Activated CD8-positive, alpha-beta memory T cell treated with anti-CD3 and anti-CD28 coated beads, Interleukin-2, amount 50 U/mL, for 4 hours (primary cell): Measurements from ENCODE around the gene SLC34A1.

Experiments
- DNase-seq: peaks from one replicate; pipeline ENCODE4 v3.0.0-alpha.2; 2020

The SLC34A1 gene

DNA sequence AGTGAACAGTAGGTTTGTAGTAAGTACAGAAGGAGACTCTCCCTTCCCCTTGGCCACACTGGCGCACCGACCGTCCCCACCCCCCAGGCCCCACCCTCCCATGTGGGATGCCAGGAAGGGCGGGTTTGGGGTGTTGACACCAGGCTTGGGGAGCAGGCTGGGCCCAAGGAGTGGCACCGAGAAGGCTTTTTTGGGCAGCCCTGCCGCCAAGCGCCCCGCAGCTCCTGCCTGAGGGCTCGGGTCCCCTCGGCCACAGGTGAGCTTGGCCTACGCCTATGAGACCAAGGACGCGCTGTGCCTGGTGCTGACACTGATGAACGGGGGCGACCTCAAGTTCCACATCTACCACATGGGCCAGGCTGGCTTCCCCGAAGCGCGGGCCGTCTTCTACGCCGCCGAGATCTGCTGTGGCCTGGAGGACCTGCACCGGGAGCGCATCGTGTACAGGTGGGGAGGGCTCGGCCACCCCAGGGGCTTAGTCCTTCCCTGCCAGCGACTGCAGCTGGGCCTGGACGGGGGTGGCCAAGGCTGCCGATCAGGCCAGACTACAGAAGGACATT lies 49.5 kb downstream of the SLC34A1 start:
- DNase-seq, result no peak

DNA sequence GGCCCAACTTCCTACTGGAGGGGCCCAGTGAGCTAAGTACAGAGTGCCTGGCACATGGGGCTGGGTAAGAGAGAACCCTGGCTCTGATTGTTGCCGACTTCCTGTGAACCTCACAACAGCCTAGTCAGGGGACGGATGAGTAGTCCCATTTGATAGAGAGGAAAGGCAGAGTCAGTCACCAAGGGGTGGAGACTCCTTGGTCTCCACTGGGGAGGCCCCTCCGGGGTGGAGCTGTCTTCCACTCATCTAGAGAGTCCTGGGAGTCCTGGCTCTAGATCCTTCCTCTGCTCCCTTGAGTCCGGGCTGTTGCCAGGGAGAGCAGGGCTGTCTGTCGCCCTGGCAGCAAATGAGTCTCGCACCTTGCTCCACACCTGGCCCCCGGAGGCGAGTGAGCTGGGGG lies 50.2 kb downstream of the SLC34A1 start:
- peak; percentile 45 for DNase-seq

DNA sequence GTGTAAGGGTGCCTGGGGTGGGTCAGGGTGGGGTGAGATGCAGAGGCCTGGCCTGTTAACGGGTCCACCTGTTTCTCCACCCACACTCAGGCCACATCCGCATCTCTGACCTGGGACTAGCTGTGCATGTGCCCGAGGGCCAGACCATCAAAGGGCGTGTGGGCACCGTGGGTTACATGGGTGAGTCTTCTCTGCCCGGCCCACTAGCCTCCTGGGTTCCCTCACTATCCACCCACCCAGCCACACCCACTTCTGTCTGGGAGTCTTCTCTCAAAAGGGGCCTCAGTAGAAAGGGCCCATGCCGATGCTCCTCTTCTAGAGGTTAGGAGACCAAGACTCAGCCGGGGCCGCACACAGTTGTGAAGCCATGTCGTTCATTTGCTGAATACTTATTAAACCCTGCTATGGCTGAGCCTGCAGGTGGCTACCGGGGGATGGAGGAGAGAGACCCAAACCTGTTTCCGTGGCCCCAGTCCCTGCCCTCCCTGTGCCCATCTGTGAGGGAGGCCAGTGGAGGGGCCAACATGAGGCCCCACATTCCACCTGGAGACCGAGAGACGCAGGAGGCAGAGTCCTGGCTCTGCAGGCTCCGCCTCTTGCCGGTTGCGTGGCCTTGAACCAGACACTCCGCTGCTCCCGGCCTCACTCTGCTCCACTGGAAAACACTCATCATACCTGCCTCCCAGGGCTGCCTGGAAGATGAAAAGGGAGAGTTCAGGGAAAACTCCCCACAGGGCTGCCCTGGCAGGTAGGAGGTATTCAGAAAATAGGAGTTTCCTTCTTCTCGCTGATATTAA lies 50.9 kb downstream of the SLC34A1 start:
- no peak for DNase-seq

DNA sequence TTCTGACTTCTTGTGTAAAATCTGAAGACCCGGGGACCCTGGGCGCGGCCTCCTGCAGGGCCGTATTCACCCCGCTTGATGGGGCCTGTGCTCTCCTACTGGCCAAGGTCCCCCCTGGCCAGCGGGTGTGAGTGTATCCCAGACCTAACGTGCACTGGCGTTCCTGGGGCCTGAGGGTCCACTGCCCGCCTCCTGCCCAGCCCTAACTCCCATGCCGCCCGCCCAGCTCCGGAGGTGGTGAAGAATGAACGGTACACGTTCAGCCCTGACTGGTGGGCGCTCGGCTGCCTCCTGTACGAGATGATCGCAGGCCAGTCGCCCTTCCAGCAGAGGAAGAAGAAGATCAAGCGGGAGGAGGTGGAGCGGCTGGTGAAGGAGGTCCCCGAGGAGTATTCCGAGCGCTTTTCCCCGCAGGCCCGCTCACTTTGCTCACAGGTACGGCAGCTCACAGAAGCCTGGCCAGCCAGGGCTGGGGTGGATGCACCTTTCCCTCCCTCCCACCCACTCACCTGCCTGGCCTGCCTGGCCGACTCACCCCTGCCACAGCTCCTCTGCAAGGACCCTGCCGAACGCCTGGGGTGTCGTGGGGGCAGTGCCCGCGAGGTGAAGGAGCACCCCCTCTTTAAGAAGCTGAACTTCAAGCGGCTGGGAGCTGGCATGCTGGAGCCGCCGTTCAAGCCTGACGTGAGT lies 51.8 kb downstream of the SLC34A1 start:
- no peak for DNase-seq

DNA sequence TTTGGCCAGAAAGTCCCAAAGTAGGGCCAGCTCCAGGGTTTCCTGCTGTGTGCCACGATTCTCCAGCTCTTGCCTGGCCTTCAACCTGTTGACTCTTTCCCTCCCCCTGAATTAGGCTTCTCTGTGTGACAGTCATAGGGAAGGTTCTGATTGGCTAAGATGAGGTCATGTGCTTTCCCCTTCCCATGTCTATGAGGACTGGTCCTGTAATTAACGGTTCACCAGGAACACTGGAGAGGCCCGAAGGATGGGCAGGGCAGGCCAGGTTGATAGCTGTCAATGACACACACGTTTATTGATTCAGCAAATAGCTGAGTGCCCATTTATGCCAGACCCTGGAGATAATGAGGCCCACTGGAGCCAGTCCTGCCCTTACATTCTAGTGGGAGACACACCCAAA lies 53.4 kb downstream of the SLC34A1 start:
- no peak for DNase-seq

DNA sequence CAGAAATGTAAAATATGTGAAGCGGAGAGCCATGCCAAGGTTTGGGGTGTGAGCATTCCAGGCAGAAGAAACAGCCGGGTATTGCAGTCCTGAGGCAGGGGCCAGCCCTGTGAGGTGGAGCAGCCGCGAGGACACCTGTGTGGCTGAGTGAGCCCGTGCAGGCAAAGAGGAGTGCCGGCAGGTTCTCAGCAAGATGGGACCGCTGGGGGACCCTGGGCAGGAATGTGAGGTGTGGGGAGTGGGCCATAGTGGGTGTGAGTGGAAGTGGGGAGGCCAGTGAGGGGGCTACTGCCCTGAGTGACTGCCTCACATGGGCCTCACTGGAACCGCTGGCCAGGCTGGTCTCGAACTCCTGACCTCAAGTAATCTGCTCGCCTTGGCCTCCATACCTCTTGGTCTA lies 54.2 kb downstream of the SLC34A1 start:
- DNase-seq, result no peak

DNA sequence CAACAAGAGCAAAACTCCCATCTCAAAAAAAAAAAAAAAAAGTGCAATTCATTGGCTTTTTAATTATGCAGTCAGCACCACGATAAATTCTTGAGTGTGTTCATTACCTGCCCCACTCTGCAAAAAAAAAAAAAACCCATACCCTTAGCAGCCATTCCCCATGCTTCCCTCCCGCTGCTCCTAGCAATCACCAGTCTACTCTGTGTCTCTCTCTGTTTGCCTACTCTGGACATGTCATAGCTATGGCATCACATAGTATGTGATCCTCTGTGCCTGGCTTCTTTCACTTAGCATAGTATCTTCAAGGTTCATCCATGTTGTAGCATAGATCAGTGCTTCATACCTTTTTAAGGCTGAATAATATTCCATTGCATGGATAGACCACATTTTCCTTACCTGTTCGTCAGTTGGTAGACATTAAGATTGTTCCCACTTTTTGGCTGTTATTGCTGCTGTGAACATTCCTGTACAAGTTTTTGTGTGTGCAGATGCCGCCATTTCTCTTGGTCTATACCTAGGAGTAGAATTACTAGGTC lies 55.4 kb downstream of the SLC34A1 start:
- no peak for DNase-seq

DNA sequence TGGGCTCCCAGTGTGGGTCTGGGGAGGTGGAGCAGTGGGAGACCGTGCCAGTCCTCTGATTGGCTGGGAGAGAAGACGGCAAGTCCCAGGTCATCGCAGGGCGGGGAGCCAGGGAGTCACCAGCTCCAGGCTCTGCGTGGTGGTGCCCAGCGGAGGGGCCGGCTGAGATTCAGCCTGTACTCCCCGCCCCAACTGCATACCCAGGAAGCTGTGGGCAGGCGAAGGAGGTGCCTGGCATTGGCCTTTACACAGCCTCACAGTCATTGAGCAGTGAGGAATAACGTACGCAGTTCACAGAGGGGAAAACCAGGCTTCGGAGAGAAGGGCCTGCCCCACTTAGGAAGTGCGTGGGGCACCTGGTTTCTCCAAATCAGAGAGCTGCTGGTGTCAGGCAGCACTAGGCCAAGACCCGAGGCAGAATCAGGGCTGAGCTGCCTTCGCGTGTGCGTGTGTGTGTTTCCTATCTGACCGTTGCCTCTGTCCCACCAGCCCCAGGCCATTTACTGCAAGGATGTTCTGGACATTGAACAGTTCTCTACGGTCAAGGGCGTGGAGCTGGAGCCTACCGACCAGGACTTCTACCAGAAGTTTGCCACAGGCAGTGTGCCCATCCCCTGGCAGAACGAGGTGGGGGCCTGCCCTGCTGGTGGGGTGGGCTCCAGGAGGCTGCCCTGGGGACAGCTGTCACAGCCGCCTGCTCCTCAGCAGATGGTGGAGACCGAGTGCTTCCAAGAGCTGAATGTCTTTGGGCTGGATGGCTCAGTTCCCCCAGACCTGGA lies 56.2 kb downstream of the SLC34A1 start:
- no peak for DNase-seq

DNA sequence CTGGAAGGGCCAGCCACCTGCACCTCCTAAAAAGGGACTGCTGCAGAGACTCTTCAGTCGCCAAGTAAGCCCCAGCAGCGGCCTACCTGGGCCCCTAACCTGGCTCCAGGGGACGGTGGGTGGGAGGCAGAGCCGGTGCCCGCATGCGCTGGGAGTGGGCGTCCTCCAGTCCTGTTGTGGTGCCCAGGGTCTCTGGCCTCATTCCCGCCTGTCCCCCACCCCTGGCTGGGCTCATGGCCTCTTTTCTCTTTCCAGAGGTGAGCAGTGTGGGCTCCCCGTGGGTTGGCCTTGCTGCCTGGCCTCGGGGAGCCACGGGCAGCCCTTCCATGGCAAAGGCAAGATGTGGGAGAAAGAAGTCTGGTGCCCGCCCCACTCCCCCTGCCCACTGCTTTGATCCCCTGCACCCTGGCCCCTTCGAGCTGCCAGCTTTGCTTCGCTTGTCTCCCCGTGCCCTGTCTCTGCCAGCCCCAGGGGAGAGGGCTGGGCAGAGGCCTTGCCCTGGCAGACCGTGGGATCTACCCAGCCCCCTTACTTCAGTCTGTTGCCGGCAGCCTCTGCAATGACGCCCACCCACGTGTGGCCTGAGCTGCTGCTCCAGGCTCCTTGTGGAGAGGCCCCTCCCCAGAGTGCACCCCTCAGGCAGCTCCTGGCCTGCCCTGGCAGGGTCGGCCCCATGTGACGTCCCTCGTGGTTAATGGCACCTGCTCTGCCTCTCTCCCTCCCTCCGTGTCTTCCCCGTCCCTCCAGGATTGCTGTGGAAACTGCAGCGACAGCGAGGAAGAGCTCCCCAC lies 57.0 kb downstream of the SLC34A1 start:
- DNase-seq, result no peak

DNA sequence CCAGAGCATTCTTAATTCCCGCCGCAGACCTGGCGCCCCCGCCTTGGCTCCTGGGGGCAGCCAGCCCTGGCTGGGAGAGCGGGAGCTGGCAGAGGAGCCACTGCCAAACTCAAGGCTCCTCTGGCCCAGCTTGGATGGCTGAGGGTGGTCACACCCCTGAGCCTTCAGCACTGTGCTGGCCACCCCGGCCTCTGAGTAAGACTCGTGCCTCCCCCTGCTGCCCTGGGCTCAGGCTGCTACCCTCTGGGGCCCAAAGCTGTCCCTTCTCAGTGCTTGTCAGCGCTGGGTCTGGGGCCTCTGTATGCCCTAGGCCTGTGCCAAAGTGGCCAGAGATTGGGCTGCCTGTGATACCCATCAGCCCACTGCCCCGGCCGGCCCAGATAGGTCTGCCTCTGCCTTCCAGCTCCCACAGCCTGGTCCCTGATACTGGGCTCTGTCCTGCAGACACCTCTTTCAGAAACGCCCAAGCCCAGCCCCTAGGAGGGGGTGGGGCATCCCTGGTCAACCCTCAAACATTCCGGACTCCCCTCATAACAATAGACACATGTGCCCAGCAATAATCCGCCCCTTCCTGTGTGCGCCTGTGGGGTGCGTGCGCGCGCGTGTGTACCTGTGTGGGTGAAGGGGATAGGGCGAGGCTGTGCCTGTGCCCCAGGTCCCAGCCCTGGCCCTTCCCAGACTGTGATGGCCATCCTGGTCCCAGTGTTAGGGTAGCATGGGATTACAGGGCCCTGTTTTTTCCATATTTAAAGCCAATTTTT lies 58.0 kb downstream of the SLC34A1 start:
- DNase-seq, result no peak

DNA sequence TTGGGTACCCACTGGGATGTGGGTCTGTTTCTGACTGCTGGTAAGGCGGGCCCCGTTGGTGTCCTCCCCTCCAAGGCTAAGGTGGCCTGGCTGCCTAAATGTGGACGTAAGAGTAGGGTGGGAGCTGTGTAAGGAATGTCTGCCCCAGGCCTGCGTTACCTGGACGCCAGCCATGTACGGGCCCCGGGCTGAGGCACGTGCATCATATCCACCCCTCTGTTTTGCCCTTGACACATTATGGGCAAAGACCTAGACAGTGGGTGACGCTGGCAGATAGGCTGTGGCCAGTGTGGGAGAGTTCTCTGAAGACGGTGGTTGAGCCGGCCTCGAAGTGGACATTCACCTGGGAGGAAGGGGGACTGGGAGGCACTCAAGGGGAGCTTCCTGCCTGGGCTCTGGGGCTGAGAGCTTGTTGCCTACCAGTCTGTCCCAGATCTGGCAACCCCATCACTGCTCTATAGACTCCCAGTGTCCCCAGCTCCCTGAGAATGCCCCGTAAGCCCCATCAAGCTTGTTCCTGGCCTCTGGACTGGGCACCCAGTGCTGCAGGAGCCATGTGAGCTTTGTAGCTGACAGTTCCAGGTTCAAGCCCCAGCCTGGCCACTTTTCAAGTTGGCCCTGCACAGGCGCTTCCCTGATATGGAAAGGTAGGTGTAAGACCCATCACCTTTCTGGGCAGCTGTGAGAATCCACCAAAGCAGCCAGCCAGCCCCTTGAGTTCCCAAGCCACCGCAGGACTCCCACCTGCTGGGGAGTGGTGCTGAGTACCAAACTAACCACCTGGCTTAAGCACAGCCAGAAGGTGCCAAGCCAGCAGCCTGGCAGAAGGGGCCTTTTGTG lies 59.1 kb downstream of the SLC34A1 start:
- DNase-seq, result no peak

DNA sequence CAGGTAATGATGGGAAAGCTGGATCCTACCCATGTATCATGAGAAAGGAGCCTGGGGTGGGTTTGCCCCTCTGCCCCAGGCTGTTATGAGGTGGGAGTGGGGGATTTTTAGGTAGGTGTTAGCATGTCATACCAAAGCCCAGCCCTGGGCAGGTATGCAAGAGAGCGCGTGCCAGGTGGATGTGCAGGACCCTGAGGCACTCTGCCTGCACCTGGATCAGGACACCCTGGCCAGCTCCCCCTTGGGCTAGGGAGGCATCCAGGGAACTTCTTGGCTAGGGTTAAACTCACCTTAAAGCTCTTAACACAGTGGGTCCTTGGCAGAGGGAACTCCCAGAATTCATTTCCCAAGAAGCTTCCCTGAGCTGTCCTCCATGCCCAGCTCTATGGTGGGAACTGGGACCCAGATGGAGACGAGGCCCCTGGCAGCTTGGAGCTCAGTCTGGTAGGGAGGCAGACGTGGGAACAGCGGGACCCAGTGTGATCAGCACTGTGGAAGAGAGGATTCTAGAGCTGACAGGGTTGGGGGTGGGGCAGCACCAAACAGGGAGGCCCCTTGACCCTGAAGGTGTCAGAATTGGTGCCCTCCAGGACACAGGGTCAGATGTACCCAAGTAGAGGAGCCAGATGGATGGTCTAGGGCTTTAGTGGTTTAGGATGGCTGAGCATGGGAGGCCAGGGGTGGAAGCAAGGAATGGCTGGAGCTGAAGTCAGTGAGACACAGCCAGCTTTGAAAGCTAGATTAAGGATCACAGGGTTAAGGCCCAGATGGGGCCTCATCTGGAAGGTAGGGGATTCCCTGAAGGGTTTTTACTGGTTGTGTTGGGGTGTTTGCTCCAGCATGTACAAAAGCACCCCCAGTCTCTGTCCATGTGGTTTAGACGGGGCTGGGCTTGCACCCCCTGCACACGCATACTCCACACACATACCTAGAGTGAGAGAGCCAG lies 60.1 kb downstream of the SLC34A1 start:
- DNase-seq, result no peak

DNA sequence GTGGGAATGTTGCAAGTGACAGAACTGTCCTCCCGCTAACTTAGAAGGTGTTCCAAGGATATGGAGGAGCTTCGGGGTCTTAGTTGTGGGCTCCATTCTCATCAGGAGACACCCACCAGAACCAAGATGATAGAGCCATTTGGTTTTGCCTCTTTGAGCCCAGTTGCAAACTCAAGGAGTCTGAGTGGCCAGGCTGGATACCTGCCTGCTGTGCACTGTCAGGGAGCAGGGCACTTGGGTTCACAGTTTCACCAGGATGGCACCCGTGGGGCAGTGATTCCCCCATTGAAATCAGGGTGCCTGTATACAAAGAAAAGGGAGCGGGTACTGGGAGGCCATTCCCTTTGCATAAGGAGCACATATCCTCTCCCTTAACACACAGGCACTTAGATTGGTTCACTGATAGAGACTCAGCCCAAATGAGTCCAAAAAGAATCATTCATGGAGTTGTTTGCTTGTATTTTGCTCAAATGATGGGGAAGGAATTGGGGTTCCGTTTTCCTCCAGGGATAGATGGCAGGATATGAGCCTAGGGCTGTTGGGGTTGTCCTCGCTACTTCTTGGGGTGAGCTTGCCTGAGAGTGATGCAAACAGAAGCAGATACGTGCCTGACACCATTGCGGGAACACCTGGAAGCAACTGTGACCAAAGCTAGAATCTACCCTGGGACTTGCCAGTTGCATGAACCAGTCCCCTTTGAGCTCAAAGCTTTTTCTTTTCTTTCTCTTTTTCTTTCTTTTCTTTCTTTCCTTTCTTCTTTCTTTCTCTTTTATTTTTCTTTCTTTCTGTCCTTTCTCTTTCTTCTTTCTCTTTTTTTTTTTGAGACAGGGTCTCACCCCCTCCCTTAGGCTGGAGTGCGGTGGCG lies 61.0 kb downstream of the SLC34A1 start:
- DNase-seq, result no peak

DNA sequence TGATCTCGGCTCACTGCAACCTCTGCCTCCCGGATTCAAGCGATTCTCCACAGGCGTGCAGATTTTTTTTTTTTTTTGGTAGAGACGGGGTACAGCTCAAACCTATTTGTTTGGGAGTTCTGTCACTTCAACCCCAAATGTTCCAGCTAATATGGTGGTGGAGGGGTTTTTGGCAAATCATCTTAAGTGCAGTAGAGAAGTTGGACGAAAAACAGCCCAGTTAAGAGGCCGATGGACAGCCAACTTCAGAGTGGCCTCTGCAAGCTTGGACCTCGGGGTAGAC lies 61.6 kb downstream of the SLC34A1 start:
- no peak for DNase-seq

DNA sequence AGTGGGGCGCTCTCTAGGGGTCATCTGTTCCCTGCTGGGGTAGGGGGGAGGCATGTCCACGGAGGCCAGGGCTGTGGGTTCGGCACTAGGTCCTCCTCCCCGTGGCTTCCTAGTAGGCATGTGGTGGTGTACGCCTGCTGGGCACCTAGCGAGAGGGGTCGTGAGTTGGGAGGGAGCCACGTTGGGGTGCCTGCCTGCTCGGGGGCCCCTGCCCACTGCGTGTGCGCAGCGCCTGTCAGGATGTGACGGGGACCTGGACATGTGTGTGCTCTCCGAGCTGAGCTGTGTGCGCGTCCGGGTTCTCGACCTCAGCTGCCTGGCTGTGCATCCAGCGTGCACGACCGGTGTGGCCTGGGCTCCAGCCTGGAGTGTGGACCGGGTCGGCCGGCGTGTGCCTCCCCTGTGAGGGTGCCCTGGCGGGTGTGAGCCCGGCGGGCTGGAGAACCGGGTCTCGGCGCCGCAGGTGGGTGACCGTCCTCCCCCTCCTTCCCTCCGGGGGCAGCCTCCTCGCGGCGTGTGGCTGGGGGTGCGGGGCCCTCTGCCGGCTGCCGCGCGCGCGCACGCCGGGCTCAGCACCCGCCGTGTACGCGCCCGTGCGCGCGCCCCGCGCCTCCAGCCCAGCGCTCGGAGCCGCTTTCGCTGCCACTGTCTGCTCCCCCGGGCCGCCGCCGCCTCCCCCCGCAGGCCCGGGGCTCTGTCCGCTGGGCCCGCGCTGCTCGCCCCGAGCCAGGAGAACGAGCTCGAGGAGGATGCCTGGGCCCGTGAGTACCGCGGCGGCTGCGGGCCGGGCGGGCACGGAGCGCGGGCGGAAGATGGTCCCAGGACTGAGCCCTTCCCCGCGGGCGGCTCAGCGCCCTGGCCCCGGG lies 62.2 kb downstream of the SLC34A1 start, which contains the start of gene PRR7:
PRR7 (plus strand) TSS at position 615 of the 866 bp plus-strand sequence. CDS start 8,254 bp downstream, outside the sequence.
- DNase-seq, result peak; percentile 79

DNA sequence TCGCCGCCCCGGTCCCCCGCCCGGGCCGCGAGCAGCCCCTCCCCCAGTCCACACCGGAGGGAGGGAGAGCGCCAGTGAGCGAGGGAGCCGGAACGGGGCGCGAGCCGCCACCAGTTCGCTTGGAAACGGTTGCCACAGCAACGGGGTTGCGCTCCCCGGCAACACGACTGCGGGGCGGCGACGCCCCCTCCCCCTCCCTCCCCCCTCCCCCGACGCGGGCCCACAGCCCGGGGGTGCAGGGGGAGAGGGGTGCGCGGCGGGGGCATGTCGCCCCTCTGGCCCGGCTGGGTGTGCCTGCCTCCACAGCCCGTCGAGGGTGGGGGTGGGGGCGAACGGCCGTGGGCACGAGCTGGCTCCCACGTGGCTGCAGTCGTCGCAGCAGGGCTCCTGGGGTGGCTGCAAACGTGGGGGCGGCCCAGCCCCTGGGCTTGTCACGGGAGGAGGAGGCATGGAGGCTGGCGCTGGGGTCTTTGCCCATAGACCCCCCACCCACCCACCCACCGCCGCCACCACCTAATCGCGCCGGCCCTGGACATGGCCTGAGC lies 62.9 kb downstream of the SLC34A1 start:
- DNase-seq, result peak; percentile 65

DNA sequence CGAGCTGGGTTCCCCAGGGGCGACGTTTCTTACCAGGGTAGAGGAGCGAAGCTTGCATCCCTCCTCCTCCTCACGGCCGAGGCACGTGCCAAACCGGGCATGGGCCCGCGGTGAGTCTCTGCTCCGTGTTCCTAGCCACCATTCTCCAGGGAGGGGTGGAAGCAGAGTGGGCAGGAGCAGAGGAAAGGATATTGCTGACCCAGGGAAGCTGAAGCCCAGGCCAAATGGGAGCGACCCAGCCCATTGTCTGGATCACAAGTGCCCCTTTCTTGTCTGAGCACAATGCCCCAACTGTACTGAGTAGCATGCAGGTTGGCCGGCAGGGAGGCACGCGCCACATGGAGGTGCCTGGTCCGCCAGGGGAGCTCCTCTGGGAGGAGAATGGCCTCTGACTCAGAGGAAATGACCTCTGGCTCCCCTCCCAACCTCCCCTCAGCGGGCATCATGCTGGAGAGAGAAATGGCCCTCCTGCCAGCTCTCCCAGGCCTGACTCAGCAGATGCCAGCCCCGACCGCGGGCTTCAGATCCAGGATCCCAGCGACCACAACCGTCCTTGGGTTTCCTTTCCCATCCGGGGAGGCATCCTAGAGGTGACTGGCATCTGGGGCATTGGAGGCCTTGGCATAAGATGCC lies 63.5 kb downstream of the SLC34A1 start:
- no peak for DNase-seq
